ENCODE results near the gene CDAN1.

- TF ChIP-seq POLR2A (IDR thresholded peaks at IDR 0.05) (no peak), CTCF (IDR thresholded peaks at IDR 0.05) (no peak)
Measured at GRCh38 chr15:42736178-42736792, 643 bp downstream of the CDAN1 start.
